GM19452 (cell line): ENCODE measurements around the gene SPATA2.
"Not testable (repeated sequence)": the region's sequence is repeated elsewhere in the genome, so short reads cannot be mapped to it uniquely, and the experiment has no call there.

ENCODE experiments used
- ATAC-seq: cut with Tn5 transposase; IDR thresholded peaks from one replicate; pipeline ENCODE4 v1.9.1; 2021; ENCODE audit not compliant: unreplicated experiment

Gene SPATA2

GRCh38 chr20:49863666-49864065 is 51.7 kb downstream of the SPATA2 start:
- ATAC-seq = no peak

GRCh38 chr20:49862607-49863200 is 52.6 kb downstream of the SPATA2 start:
- no peak for ATAC-seq

- ATAC-seq = not testable (repeated sequence)
These were observed 54.1 kb downstream of the SPATA2 start for GRCh38 chr20:49861232-49861631.

- ATAC-seq = no peak
These were observed 55.5 kb downstream of the SPATA2 start for GRCh38 chr20:49859807-49860206.

GRCh38 chr20:49859011-49859410 is 56.3 kb downstream of the SPATA2 start:
- ATAC-seq = no peak

GRCh38 chr20:49858076-49858585 is 57.2 kb downstream of the SPATA2 start:
- no peak for ATAC-seq

- no peak for ATAC-seq
These were observed 58.4 kb downstream of the SPATA2 start for GRCh38 chr20:49856904-49857303.

GRCh38 chr20:49854190-49854875 is 61.0 kb downstream of the SPATA2 start:
- no peak for ATAC-seq

- no peak for ATAC-seq
These were observed 61.7 kb downstream of the SPATA2 start for GRCh38 chr20:49853640-49854039.
